Stimulated activated naive B cell treated with anti-CD40 and anti-IgM and Interleukin-4, amounts not matched to agents 10 μg/mL and 1 μg/mL and 100 μg/mL, for 72 hours (primary cell): ENCODE data around the gene REEP1.

Experiments
- ATAC-seq, 2 donors: fragments of 150-1000 bp; cut with Tn5 transposase; replicated peaks; 2 replicates each; pipeline ENCODE4 v1.10.0; 2021; ENCODE audit warnings: moderate library complexity in 1 of 2
- DNase-seq: peaks from one replicate; pipeline ENCODE4 v3.0.0; 2021
- H3K27ac Mint-ChIP-seq: one replicate; pipeline ENCODE4 v1.8.0; 2022; ENCODE audit warnings: mild to moderate bottlenecking, mixed read lengths
- H3K27me3 Mint-ChIP-seq, 2 donors: one replicate each; pipeline ENCODE4 v1.8.0; 2022; ENCODE audit warnings: mixed read lengths in 2 of 2
- H3K36me3 Mint-ChIP-seq, 2 donors: one replicate each; pipeline ENCODE4 v1.8.0; 2022; ENCODE audit warnings: mixed read lengths in 2 of 2, mild to moderate bottlenecking in 1 of 2
- H3K4me1 Mint-ChIP-seq, 2 donors: one replicate each; pipeline ENCODE4 v1.8.0; 2022; ENCODE audit warnings: mixed read lengths in 2 of 2, mild to moderate bottlenecking in 1 of 2
- H3K4me3 Mint-ChIP-seq, 2 donors: one replicate each; pipeline ENCODE4 v1.8.0; 2022; ENCODE audit warnings: mild to moderate bottlenecking in 2 of 2, mixed read lengths in 2 of 2, moderate library complexity in 1 of 2
- H3K9me3 Mint-ChIP-seq, 2 donors: one replicate each; pipeline ENCODE4 v1.8.0; 2022; ENCODE audit warnings: mixed read lengths in 2 of 2, mild to moderate bottlenecking in 1 of 2

The REEP1 gene

GRCh38 chr2:86199834-86200177 lies 137.6 kb downstream of the REEP1 start:
- Mint-ChIP-seq H3K9me3 (no peaks in the 10 kb centered on the region), H3K27me3 (no peaks in the 10 kb centered on the region), H3K36me3 (peaks cover 20 to 33% of the 10 kb centered on the region in 2 donors), H3K4me3 (peak overlapping the region; percentile 95 to 99), H3K4me1 (peaks cover 21 to 43% of the 10 kb centered on the region in 2 donors), H3K27ac (peak overlapping the region; percentile 95)
- no peak for DNase-seq
- ATAC-seq: no peak

DNA sequence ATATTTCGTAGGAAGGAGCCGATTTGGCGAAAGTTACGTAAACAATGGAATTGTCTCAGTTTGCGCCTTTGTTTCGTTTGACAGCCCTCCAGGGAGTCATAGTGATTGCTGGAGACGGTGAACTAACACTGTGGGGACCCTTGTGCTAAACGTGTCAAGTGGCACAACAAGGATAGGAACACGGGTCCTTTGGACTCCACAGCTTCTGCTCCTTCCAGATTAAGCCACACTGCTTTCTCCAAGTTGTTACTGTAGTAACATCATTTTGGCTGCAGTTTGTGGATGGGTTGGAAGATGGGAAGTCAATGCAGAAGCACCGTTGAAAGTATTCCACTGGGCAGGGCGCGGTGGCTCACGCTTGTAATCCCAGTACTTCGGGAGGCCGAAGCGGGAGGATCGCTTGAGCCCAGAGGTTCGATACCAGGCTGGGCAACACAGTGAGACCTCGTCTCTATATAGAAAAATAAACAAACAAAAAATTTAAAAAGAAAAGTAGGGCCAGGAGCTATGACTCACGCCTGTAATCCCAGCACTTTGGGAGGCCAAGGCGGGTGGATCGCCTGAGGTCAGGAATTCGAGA lies 141.5 kb downstream of the REEP1 start:
- no peak for DNase-seq
- H3K4me1 Mint-ChIP-seq: peaks cover 23 to 46% of the 10 kb centered on the region in 2 donors
- H3K36me3 Mint-ChIP-seq: peaks cover 12 to 22% of the 10 kb centered on the region in 2 donors
- H3K27me3 Mint-ChIP-seq: no peaks in the 10 kb centered on the region
- no peaks in the 10 kb centered on the region for H3K9me3 Mint-ChIP-seq
- H3K4me3 Mint-ChIP-seq: peak overlapping the region; percentile 95 to 98
- ATAC-seq: peak; percentile 1 to 8
- H3K27ac Mint-ChIP-seq: peak overlapping the region; percentile 99

- Mint-ChIP-seq H3K9me3 (no peaks in the 10 kb centered on the region), H3K27ac (peak within 1 kb of the TSS; percentile 99), H3K27me3 (no peaks in the 10 kb centered on the region), H3K4me1 (peaks cover 24 to 47% of the 10 kb centered on the region in 2 donors), H3K4me3 (peak within 1 kb of the TSS; percentile 95 to 98), H3K36me3 (peaks cover 13 to 29% of the 10 kb centered on the region in 2 donors)
- DNase-seq (peak; percentile 91), ATAC-seq (peak; percentile 91 to 93)
These were observed 142.2 kb downstream of the REEP1 start, which contains the start of gene IMMT for GRCh38 chr2:86195055-86195807. Gene IMMT, minus strand, starts transcription at chr2:86195462. Its CDS starts 80 bp downstream, at chr2:86195382.

GRCh38 chr2:86194751-86195054 lies 142.7 kb downstream of the REEP1 start:
- peaks cover 24 to 49% of the 10 kb centered on the region in 2 donors for H3K4me1 Mint-ChIP-seq

DNA sequence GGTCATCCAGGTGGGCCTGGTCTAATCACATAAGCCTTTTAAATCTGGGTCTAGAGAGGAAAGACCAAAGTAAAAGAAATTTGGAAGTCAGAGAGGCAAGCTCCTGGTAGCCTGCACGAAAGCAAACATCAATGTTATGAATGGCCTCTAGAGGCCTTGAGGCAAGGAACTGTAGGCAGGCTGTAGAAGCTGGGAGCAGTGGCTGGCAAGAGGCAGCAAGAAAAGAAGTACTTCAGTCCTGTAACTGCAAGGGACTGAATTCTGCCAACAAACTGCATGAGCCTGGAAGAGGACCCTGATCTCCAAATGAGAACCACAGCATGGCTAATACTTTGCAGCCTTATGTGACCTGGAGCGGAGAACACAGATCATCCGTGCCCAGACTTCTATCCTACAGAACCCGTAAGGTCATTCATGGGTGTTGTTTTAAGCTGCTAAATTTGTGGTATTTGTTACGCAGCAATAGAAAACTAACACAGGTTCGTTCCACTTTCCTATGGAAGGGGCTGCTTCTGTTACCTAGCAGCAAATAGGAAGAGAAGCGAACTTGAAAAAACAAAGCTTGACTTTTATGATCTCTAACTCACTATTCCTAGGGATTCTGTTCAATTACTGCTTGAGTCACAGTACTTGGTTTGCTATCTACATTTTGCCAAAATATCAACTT lies 143.4 kb downstream of the REEP1 start:
- no peak for DNase-seq
- no peaks in the 10 kb centered on the region for H3K27me3 Mint-ChIP-seq
- no peak for ATAC-seq
- peak overlapping the region; percentile 99 for H3K27ac Mint-ChIP-seq
- peak overlapping the region; percentile 95 to 98 for H3K4me3 Mint-ChIP-seq
- peaks cover 11 to 33% of the 10 kb centered on the region in 2 donors for H3K36me3 Mint-ChIP-seq
- H3K4me1 Mint-ChIP-seq: peaks cover 27 to 53% of the 10 kb centered on the region in 2 donors
- H3K9me3 Mint-ChIP-seq: no peaks in the 10 kb centered on the region

More at GRCh38 chr2:86194751-86195054, 142.7 kb downstream of the REEP1 start:
- H3K27ac Mint-ChIP-seq: peak overlapping the region; percentile 99
- H3K27me3 Mint-ChIP-seq: no peaks in the 10 kb centered on the region
- peak overlapping the region; percentile 95 to 98 for H3K4me3 Mint-ChIP-seq
- peaks cover 13 to 34% of the 10 kb centered on the region in 2 donors for H3K36me3 Mint-ChIP-seq
- no peaks in the 10 kb centered on the region for H3K9me3 Mint-ChIP-seq
- no peak for ATAC-seq
- no peak for DNase-seq

- Mint-ChIP-seq H3K27ac (no peak overlapping the region), H3K4me1 (peaks cover 43 to 78% of the 10 kb centered on the region in 2 donors), H3K36me3 (peaks cover 16 to 38% of the 10 kb centered on the region in 2 donors), H3K4me3 (no peak overlapping the region), H3K9me3 (no peaks in the 10 kb centered on the region), H3K27me3 (no peaks in the 10 kb centered on the region)
- DNase-seq (no peak), ATAC-seq (no peak)
These were observed 147.5 kb downstream of the REEP1 start for GRCh38 chr2:86189782-86190416.

DNA sequence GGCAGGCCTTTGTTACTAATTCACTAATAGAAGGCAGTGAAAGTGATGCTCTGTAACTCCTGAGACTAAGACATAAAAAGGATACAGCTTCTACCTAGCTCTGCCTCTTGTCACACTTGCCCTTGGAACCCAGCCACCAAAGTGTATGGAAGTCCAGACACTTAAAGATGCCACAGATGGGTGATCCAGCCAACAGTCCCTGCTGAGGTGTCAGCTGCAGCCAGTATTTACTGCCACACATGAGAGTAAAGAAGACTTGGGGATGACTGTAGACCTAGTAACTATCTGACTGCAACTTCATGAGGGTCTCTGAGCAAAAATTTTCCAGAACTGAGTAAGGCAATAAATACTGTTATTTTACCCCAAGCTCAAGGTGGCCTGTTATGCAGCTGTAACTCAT lies 151.0 kb downstream of the REEP1 start:
- no peak for DNase-seq
- Mint-ChIP-seq H3K4me3 (peak overlapping the region in 1 of 2 donors; percentile 31), H3K27me3 (no peaks in the 10 kb centered on the region), H3K9me3 (no peaks in the 10 kb centered on the region), H3K36me3 (peaks cover 12 to 39% of the 10 kb centered on the region in 2 donors), H3K27ac (peak overlapping the region; percentile 85), H3K4me1 (peaks cover 31 to 65% of the 10 kb centered on the region in 2 donors)
- ATAC-seq: peak; percentile 45 to 76

DNA sequence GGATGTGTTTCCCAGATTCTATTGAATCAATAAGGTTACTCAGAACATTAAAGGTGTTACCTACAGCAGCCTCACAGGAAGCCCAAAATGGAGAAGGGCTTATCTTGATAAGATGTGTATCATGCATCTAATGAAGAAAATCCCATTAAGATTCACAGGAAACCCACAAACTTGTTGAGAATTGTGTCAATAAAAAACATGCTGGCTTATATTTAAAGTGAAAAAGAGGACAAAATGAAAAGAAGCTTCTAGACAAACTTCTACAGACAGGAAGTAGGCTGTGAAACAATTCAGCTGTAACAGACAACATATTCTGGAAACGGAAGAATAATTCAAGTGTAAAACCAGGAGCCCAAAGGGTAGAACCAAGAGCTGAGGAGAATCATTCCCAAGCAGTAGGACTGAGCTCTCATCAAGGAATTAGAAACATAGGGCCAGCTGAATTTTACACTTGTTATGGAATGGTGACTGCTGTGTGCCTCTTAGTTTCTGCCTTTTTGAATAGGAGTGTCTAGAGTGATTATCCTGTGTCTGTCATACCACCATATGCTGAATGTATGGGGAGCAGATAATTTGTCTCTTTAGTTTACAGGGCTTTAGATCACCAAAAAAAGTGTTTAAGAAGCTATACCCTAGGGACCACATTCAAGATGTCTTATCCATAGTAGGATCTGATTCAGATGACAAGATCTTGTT lies 151.8 kb downstream of the REEP1 start:
- Mint-ChIP-seq H3K36me3 (peaks cover 9 to 36% of the 10 kb centered on the region in 2 donors), H3K9me3 (no peaks in the 10 kb centered on the region), H3K27me3 (no peaks in the 10 kb centered on the region), H3K27ac (peak overlapping the region; percentile 89), H3K4me3 (peak overlapping the region; percentile 30 to 31), H3K4me1 (peaks cover 31 to 59% of the 10 kb centered on the region in 2 donors)
- no peak for DNase-seq
- peak; percentile 41 to 48 for ATAC-seq

GRCh38 chr2:86176597-86176996 lies 160.8 kb downstream of the REEP1 start:
- no peaks in the 10 kb centered on the region for H3K27me3 Mint-ChIP-seq
- peaks cover 10 to 21% of the 10 kb centered on the region in 2 donors for H3K4me1 Mint-ChIP-seq
- no peak overlapping the region for H3K4me3 Mint-ChIP-seq
- DNase-seq (no peak), ATAC-seq (no peak)
- H3K9me3 Mint-ChIP-seq: no peaks in the 10 kb centered on the region
- H3K27ac Mint-ChIP-seq: no peak overlapping the region
- H3K36me3 Mint-ChIP-seq: peaks cover 36 to 45% of the 10 kb centered on the region in 2 donors

GRCh38 chr2:86175828-86176227 lies 161.6 kb downstream of the REEP1 start:
- Mint-ChIP-seq H3K27ac (no peak overlapping the region), H3K27me3 (no peaks in the 10 kb centered on the region), H3K9me3 (no peaks in the 10 kb centered on the region), H3K4me1 (peaks cover 10 to 21% of the 10 kb centered on the region in 2 donors), H3K36me3 (peaks cover 40 to 50% of the 10 kb centered on the region in 2 donors), H3K4me3 (no peak overlapping the region)
- DNase-seq: no peak
- ATAC-seq: no peak

DNA sequence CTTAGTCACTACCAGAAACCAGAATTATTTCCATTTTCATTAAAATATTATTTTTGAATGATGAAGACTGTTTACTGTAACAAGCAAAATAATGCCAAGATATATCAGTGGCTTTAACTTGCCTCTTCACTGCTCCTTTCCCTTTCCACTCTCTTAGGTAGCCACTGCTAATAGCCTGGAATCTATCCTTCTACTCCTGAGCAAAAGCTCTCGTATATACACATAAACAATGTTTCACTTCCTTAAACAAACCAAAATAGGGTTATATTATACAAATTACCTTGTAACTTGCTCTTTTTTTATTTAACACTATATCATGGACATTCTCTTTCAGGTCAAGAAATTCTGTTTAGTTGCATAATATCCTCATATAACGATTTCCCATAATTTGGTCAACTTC lies 163.0 kb downstream of the REEP1 start:
- Mint-ChIP-seq H3K27me3 (no peaks in the 10 kb centered on the region), H3K27ac (no peak overlapping the region), H3K4me1 (peaks cover 10 to 21% of the 10 kb centered on the region in 2 donors), H3K4me3 (no peak overlapping the region), H3K9me3 (no peaks in the 10 kb centered on the region), H3K36me3 (peaks cover 40 to 50% of the 10 kb centered on the region in 2 donors)
- DNase-seq (no peak), ATAC-seq (no peak)

- Mint-ChIP-seq H3K4me3 (no peak overlapping the region), H3K9me3 (no peaks in the 10 kb centered on the region), H3K27ac (no peak overlapping the region), H3K4me1 (peaks cover 11 to 21% of the 10 kb centered on the region in 2 donors), H3K27me3 (no peaks in the 10 kb centered on the region), H3K36me3 (peaks cover 45 to 63% of the 10 kb centered on the region in 2 donors)
- ATAC-seq (no peak), DNase-seq (no peak)
These were observed 164.8 kb downstream of the REEP1 start for GRCh38 chr2:86172610-86173009.

GRCh38 chr2:86171295-86171694 lies 166.1 kb downstream of the REEP1 start:
- Mint-ChIP-seq H3K4me1 (peaks cover 11 to 19% of the 10 kb centered on the region in 2 donors), H3K36me3 (peaks cover 49 to 63% of the 10 kb centered on the region in 2 donors), H3K27me3 (no peaks in the 10 kb centered on the region), H3K4me3 (no peak overlapping the region), H3K27ac (no peak overlapping the region), H3K9me3 (no peaks in the 10 kb centered on the region)
- ATAC-seq: no peak
- DNase-seq: no peak

DNA sequence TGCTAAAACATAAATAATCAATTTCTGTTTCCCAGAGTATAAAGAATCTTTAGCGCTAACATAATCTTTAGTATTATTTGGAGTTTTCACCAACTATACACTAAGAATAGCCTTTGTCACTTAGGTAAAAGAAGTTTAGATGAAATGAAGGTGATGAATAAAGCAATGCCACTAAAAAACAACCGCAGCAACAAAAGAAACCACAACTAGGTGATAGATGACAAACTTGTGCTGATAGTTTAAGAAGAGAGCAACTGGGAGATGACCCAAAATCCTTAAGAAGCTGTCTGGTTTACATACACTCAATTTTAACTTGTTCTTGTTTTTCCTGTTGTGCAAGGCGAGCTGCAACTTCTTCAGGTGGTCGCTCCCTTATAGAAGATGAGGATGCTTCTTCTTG lies 167.0 kb downstream of the REEP1 start:
- H3K4me1 Mint-ChIP-seq: peaks cover 6 to 11% of the 10 kb centered on the region in 2 donors
- no peaks in the 10 kb centered on the region for H3K9me3 Mint-ChIP-seq
- H3K27ac Mint-ChIP-seq: no peak overlapping the region
- peaks cover 49 to 59% of the 10 kb centered on the region in 2 donors for H3K36me3 Mint-ChIP-seq
- DNase-seq: no peak
- no peak for ATAC-seq
- no peaks in the 10 kb centered on the region for H3K27me3 Mint-ChIP-seq
- H3K4me3 Mint-ChIP-seq: no peak overlapping the region
